Measurements from ENCODE around the gene TMUB1.

DNA sequence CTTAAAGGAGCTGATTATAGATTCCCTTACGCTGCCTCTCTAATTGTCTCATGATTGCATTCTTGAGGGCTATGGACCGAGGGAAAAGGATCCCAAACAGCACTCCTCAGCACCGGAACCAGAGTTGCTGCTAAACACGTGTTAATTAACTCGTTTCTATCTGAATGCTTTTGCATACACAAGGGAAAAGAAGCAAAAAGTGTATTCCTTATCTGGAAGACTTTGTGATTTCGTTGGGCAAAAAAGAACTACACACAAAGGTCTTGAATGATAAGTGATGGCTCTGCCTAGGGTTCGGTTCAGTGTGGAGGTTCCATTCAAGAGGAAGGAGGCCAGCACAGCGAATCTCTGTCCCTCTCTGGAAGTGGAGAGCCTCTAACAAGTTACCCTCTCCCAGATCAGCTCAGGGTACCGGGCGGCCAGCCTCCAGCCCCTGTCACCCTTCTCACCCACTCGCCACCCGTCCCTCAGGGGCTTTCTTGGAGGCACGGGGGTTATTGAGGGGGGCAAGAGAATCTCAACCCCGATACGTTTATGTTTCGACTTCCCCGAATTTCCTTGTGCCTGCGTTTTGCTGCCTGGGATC is 24.4 kb downstream of the TMUB1 start:
- TF ChIP-seq, protein P1, sequence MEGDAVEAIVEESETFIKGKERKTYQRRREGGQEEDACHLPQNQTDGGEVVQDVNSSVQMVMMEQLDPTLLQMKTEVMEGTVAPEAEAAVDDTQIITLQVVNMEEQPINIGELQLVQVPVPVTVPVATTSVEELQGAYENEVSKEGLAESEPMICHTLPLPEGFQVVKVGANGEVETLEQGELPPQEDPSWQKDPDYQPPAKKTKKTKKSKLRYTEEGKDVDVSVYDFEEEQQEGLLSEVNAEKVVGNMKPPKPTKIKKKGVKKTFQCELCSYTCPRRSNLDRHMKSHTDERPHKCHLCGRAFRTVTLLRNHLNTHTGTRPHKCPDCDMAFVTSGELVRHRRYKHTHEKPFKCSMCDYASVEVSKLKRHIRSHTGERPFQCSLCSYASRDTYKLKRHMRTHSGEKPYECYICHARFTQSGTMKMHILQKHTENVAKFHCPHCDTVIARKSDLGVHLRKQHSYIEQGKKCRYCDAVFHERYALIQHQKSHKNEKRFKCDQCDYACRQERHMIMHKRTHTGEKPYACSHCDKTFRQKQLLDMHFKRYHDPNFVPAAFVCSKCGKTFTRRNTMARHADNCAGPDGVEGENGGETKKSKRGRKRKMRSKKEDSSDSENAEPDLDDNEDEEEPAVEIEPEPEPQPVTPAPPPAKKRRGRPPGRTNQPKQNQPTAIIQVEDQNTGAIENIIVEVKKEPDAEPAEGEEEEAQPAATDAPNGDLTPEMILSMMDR (IDR thresholded peaks at IDR 0.05 in 8 of 11, conservative IDR thresholded peaks at IDR 0.05 in 3 of 11) = no peak
- no peak for TF ChIP-seq POLR2A (IDR thresholded peaks at IDR 0.05)
- no peak for TF ChIP-seq POLR2AphosphoS5 (IDR thresholded peaks at IDR 0.05)

Data from spleen (tissue), 7 donors.